ENCODE data around the gene SACS. TPM values are rescaled to one million over a fixed set of nuclear protein-coding genes. Genes with fewer than 3 reads are reported as not detected.

SACS gene
- total RNA-seq, 1 experiment from 2014 or later, result 33.4 TPM

GRCh38 chr13:23288995-23289394, 144.5 kb downstream of the SACS start:
- H3K9me2 ChIP-seq (ENCODE audit: insufficient read depth), result no peaks in the 10 kb centered on the region
- BruUV-seq (replicated peaks), result no TSS peak
- no peak for ATAC-seq
- no peaks in the 10 kb centered on the region for H3K4me1 ChIP-seq (ENCODE audit: control insufficient read depth in 1 of 2, insufficient read depth in 2 of 2, low read length in 2 of 2)
- H3K4me2 ChIP-seq (ENCODE audit: low read length), result no peak overlapping the region
- H3K27me3 ChIP-seq (ENCODE audit: insufficient read depth, low read length), result no peaks in the 10 kb centered on the region
- no peak for TF ChIP-seq ATF3 (IDR thresholded peaks at IDR 0.05)
- TF ChIP-seq FOSL1 (IDR thresholded peaks at IDR 0.05; ENCODE audit: low read depth), result no peak
- TF ChIP-seq TCF7L2 (IDR thresholded peaks at IDR 0.05; ENCODE audit: borderline replicate concordance, extremely low read depth, insufficient read depth, insufficient read length), result no peak
- TF ChIP-seq ELF1 (IDR thresholded peaks at IDR 0.05; ENCODE audit: borderline replicate concordance, low read depth), result no peak
- no peak for TF ChIP-seq EGR1 (IDR thresholded peaks at IDR 0.05; ENCODE audit: low read depth)
- TF ChIP-seq, protein P1, sequence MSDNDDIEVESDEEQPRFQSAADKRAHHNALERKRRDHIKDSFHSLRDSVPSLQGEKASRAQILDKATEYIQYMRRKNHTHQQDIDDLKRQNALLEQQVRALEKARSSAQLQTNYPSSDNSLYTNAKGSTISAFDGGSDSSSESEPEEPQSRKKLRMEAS (IDR thresholded peaks at IDR 0.05), result no peak
- TF ChIP-seq CTCF (IDR thresholded peaks at IDR 0.05 in 2 of 3, conservative IDR thresholded peaks at IDR 0.05 in 1 of 3; ENCODE audit: borderline replicate concordance in 1 of 3, insufficient read depth in 1 of 3, low read depth in 2 of 3, low read length in 2 of 3), result no peak
- no peaks in the 10 kb centered on the region for H3K36me3 ChIP-seq (ENCODE audit: control insufficient read depth in 1 of 2, insufficient read depth in 2 of 2, low read length in 2 of 2)
- no peaks in the 10 kb centered on the region for H3K79me2 ChIP-seq (ENCODE audit: insufficient read depth, low read length)
- H4K20me1 ChIP-seq (ENCODE audit: insufficient read depth), result no peaks in the 10 kb centered on the region
- no peak overlapping the region for H3K4me3 ChIP-seq (replicated peaks in 1 of 2; ENCODE audit: low read depth in 1 of 2, low read length in 2 of 2)
- H3K27ac ChIP-seq (ENCODE audit: low read depth, low read length), result no peak overlapping the region
- RAD21 ChIA-PET (ENCODE audit: low non-redundant PET in 1 of 2, low total read pairs in 2 of 2, uncharacterized antibody in 2 of 2, unreplicated experiment in 2 of 2), result no interaction called here
- H3K9ac ChIP-seq (ENCODE audit: low read length), result no peak overlapping the region
- no peak for DNase-seq (ENCODE audit: low read depth, low spot score)
- no peak overlapping the region for H2AFZ ChIP-seq (ENCODE audit: low read depth, low read length, poor library complexity, severe bottlenecking)
- POLR2A ChIA-PET, result no interaction called here
- intact Hi-C loops (cut with micrococcal nuclease), result no loop called here
- CTCF ChIA-PET, result no interaction called here
- no peaks in the 10 kb centered on the region for H3K9me3 ChIP-seq (ENCODE audit: control insufficient read depth in 1 of 2, insufficient read depth in 1 of 2, low read depth in 1 of 2, low read length in 2 of 2)

- Histone ChIP-seq H3K9me2 (ENCODE audit: insufficient read depth) (no peaks in the 10 kb centered on the region), H3K4me1 (ENCODE audit: control insufficient read depth in 1 of 2, insufficient read depth in 2 of 2, low read length in 2 of 2) (no peaks in the 10 kb centered on the region), H3K36me3 (ENCODE audit: control insufficient read depth in 1 of 2, insufficient read depth in 2 of 2, low read length in 2 of 2) (no peaks in the 10 kb centered on the region), H3K27ac (ENCODE audit: low read depth, low read length) (no peak overlapping the region), H3K9me3 (ENCODE audit: control insufficient read depth in 1 of 2, insufficient read depth in 1 of 2, low read depth in 1 of 2, low read length in 2 of 2) (no peaks in the 10 kb centered on the region), H2AFZ (ENCODE audit: low read depth, low read length, poor library complexity, severe bottlenecking) (no peak overlapping the region), H3K27me3 (ENCODE audit: insufficient read depth, low read length) (no peaks in the 10 kb centered on the region), H3K4me2 (ENCODE audit: low read length) (no peak overlapping the region), H3K79me2 (ENCODE audit: insufficient read depth, low read length) (no peaks in the 10 kb centered on the region), H4K20me1 (ENCODE audit: insufficient read depth) (no peaks in the 10 kb centered on the region), H3K4me3 (replicated peaks in 1 of 2; ENCODE audit: low read depth in 1 of 2, low read length in 2 of 2) (no peak overlapping the region), H3K9ac (ENCODE audit: low read length) (no peak overlapping the region)
- intact Hi-C loops (cut with micrococcal nuclease), result no loop called here
- DNase-seq (ENCODE audit: low read depth, low spot score), result no peak
- TF ChIP-seq, protein P2, sequence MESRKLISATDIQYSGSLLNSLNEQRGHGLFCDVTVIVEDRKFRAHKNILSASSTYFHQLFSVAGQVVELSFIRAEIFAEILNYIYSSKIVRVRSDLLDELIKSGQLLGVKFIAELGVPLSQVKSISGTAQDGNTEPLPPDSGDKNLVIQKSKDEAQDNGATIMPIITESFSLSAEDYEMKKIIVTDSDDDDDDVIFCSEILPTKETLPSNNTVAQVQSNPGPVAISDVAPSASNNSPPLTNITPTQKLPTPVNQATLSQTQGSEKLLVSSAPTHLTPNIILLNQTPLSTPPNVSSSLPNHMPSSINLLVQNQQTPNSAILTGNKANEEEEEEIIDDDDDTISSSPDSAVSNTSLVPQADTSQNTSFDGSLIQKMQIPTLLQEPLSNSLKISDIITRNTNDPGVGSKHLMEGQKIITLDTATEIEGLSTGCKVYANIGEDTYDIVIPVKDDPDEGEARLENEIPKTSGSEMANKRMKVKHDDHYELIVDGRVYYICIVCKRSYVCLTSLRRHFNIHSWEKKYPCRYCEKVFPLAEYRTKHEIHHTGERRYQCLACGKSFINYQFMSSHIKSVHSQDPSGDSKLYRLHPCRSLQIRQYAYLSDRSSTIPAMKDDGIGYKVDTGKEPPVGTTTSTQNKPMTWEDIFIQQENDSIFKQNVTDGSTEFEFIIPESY (IDR thresholded peaks at IDR 0.05; ENCODE audit: extremely low read depth, insufficient replicate concordance, low read length), result no peak
- TF ChIP-seq CTCF (IDR thresholded peaks at IDR 0.05 in 2 of 3, conservative IDR thresholded peaks at IDR 0.05 in 1 of 3; ENCODE audit: borderline replicate concordance in 1 of 3, insufficient read depth in 1 of 3, low read depth in 2 of 3, low read length in 2 of 3) (0 out of 6 replicates have a peak, but pooled peaks of 1 of the 3 experiments have one; percentile 5), CEBPB (IDR thresholded peaks at IDR 0.05; ENCODE audit: low read depth) (no peak)
- no TSS peak for BruUV-seq (replicated peaks)
- ChIA-PET POLR2A (no interaction called here), CTCF (interaction anchor here (0.6 kb wide), 1 partner anchor 1937 kb away, joined by 3 read pairs; no protein-coding TSS in a partner anchor), RAD21 (ENCODE audit: low non-redundant PET in 1 of 2, low total read pairs in 2 of 2, uncharacterized antibody in 2 of 2, unreplicated experiment in 2 of 2) (no interaction called here)
- no peak for ATAC-seq
Observed at GRCh38 chr13:23288564-23288963, 144.9 kb downstream of the SACS start.
